Measurements from ENCODE around the gene TYSND1.

The TYSND1 gene

DNA sequence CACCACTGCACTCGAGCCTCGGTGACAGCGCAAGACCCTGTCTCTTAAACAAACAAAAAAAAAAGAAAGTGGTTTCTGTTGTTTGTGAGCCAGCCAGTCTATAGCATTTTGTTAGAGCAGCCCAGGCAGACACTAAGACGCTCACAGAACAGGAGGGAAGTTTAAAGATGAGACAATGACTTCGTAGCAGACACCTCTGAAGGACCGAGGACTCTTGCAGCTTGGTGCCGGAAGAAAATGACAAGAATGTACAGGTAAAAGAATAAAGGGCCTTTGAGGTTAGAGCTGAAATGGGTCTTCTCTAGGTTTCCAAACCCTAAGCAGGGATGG is 54.1 kb downstream of the TYSND1 start:
- Histone ChIP-seq H3K27ac (replicated peaks) (no peak overlapping the region), H3K27me3 (ENCODE audit: insufficient read depth, poor library complexity, severe bottlenecking) (no peaks in the 10 kb centered on the region), H3K4me3 (replicated peaks; ENCODE audit: insufficient read depth, low read length) (no peak overlapping the region)
- no peak for DNase-seq (ENCODE audit: low read depth in 1 of 2, low spot score in 1 of 2)
- TF ChIP-seq, protein P1, sequence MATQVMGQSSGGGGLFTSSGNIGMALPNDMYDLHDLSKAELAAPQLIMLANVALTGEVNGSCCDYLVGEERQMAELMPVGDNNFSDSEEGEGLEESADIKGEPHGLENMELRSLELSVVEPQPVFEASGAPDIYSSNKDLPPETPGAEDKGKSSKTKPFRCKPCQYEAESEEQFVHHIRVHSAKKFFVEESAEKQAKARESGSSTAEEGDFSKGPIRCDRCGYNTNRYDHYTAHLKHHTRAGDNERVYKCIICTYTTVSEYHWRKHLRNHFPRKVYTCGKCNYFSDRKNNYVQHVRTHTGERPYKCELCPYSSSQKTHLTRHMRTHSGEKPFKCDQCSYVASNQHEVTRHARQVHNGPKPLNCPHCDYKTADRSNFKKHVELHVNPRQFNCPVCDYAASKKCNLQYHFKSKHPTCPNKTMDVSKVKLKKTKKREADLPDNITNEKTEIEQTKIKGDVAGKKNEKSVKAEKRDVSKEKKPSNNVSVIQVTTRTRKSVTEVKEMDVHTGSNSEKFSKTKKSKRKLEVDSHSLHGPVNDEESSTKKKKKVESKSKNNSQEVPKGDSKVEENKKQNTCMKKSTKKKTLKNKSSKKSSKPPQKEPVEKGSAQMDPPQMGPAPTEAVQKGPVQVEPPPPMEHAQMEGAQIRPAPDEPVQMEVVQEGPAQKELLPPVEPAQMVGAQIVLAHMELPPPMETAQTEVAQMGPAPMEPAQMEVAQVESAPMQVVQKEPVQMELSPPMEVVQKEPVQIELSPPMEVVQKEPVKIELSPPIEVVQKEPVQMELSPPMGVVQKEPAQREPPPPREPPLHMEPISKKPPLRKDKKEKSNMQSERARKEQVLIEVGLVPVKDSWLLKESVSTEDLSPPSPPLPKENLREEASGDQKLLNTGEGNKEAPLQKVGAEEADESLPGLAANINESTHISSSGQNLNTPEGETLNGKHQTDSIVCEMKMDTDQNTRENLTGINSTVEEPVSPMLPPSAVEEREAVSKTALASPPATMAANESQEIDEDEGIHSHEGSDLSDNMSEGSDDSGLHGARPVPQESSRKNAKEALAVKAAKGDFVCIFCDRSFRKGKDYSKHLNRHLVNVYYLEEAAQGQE (IDR thresholded peaks at IDR 0.05; ENCODE audit: insufficient replicate concordance, low read depth), result no peak
- no peak for TF ChIP-seq POLR2AphosphoS5 (IDR thresholded peaks at IDR 0.05; ENCODE audit: low read depth)
- no peak for TF ChIP-seq GABPA (IDR thresholded peaks at IDR 0.05; ENCODE audit: low read depth)
- TF ChIP-seq, protein P2, sequence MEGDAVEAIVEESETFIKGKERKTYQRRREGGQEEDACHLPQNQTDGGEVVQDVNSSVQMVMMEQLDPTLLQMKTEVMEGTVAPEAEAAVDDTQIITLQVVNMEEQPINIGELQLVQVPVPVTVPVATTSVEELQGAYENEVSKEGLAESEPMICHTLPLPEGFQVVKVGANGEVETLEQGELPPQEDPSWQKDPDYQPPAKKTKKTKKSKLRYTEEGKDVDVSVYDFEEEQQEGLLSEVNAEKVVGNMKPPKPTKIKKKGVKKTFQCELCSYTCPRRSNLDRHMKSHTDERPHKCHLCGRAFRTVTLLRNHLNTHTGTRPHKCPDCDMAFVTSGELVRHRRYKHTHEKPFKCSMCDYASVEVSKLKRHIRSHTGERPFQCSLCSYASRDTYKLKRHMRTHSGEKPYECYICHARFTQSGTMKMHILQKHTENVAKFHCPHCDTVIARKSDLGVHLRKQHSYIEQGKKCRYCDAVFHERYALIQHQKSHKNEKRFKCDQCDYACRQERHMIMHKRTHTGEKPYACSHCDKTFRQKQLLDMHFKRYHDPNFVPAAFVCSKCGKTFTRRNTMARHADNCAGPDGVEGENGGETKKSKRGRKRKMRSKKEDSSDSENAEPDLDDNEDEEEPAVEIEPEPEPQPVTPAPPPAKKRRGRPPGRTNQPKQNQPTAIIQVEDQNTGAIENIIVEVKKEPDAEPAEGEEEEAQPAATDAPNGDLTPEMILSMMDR (IDR thresholded peaks at IDR 0.05; ENCODE audit: insufficient read depth, low read length), result no peak
- no peak for TF ChIP-seq SPI1 (IDR thresholded peaks at IDR 0.05; ENCODE audit: borderline replicate concordance, low read depth)

DNA sequence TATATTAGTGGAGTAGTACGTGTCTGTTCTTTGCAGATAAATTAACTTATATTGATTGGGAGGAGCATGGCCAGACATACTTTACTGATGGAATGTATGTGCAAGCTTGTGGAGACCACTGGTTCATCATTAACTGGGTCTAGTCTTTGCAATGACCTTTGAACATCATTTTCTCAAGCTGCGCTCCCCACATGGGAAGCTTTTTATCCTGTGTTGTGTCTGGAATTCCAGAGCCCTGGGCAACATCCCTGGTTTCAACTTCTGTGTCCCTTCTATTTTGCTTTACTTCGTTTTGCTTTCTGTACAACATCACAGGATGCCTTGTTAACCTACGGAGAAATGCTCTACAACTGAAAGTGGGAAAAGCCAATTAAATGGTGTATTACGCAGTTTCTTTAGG is 55.5 kb downstream of the TYSND1 start:
- H3K27ac ChIP-seq (replicated peaks), result no peak overlapping the region
- H3K27me3 ChIP-seq (ENCODE audit: insufficient read depth, poor library complexity, severe bottlenecking), result no peaks in the 10 kb centered on the region
- no peak overlapping the region for H3K4me3 ChIP-seq (replicated peaks; ENCODE audit: insufficient read depth, low read length)
- TF ChIP-seq, protein P2 (IDR thresholded peaks at IDR 0.05; ENCODE audit: insufficient read depth, low read length), result no peak
- TF ChIP-seq SPI1 (IDR thresholded peaks at IDR 0.05; ENCODE audit: borderline replicate concordance, low read depth), result no peak
- TF ChIP-seq POLR2AphosphoS5 (IDR thresholded peaks at IDR 0.05; ENCODE audit: low read depth), result no peak
- DNase-seq (ENCODE audit: low read depth in 1 of 2, low spot score in 1 of 2), result no peak

DNA sequence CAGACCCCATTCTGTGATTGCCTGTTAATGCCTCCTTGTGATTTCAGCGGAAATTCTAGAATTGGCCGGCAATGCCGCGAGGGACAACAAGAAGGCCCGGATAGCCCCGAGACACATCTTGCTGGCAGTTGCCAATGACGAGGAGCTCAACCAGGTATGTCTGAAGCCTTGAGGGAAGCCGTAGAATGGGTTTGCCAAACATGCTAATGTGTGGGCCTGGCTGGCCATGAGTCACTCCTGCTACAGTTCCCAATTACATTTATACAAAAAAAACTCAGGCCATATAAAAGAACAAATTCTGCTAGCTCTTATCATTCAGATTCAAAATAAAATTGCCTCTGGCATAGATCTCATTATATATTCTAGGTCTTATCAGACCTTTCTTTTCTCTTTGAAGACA is 56.5 kb downstream of the TYSND1 start:
- DNase-seq (ENCODE audit: low read depth in 1 of 2, low spot score in 1 of 2), result no peak
- TF ChIP-seq, protein P2 (IDR thresholded peaks at IDR 0.05; ENCODE audit: insufficient read depth, low read length), result no peak
- TF ChIP-seq POLR2AphosphoS5 (IDR thresholded peaks at IDR 0.05; ENCODE audit: low read depth) (no peak), GABPA (IDR thresholded peaks at IDR 0.05; ENCODE audit: low read depth) (no peak)
- TF ChIP-seq, protein P1 (IDR thresholded peaks at IDR 0.05; ENCODE audit: insufficient replicate concordance, low read depth), result no peak
- Histone ChIP-seq H3K27me3 (ENCODE audit: insufficient read depth, poor library complexity, severe bottlenecking) (no peaks in the 10 kb centered on the region), H3K27ac (replicated peaks) (no peak overlapping the region), H3K4me3 (replicated peaks; ENCODE audit: insufficient read depth, low read length) (no peak overlapping the region)

DNA sequence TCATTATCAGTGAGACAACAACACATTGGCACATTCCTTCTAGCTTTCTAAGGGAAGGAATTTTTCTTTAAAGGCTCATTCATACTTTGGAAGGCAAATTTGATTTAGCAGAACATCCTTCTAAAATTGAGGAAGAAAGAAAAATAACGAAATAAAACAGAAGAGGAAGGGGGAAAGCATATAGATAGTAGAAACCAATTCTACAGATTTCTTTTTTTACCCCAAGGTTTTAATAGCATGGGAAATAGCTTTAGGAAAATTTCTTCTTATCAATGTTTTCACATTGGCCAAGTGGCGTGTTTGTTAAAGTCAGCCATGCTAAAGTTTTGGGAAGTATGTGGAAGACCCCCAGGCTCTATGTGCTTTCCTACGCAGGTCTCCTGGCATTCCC is 58.2 kb downstream of the TYSND1 start:
- no peak for TF ChIP-seq GABPA (IDR thresholded peaks at IDR 0.05; ENCODE audit: low read depth)
- TF ChIP-seq, protein P1 (IDR thresholded peaks at IDR 0.05; ENCODE audit: insufficient replicate concordance, low read depth), result no peak
- TF ChIP-seq, protein P2 (IDR thresholded peaks at IDR 0.05; ENCODE audit: insufficient read depth, low read length), result no peak
- no peak for TF ChIP-seq POLR2AphosphoS5 (IDR thresholded peaks at IDR 0.05; ENCODE audit: low read depth)
- TF ChIP-seq SPI1 (IDR thresholded peaks at IDR 0.05; ENCODE audit: borderline replicate concordance, low read depth), result no peak
- H3K27ac ChIP-seq (replicated peaks), result no peak overlapping the region
- no peak overlapping the region for H3K4me3 ChIP-seq (replicated peaks; ENCODE audit: insufficient read depth, low read length)
- no peak for DNase-seq (ENCODE audit: low read depth in 1 of 2, low spot score in 1 of 2)
- no peaks in the 10 kb centered on the region for H3K27me3 ChIP-seq (ENCODE audit: insufficient read depth, poor library complexity, severe bottlenecking)
